HG03066 (cell line): ENCODE measurements around the gene TAB3.

Source experiments
- ATAC-seq: cut with Tn5 transposase; IDR thresholded peaks from one replicate; pipeline ENCODE4 v1.9.1; 2021; ENCODE audit warnings: low read depth; ENCODE audit not compliant: unreplicated experiment

TAB3 gene

DNA sequence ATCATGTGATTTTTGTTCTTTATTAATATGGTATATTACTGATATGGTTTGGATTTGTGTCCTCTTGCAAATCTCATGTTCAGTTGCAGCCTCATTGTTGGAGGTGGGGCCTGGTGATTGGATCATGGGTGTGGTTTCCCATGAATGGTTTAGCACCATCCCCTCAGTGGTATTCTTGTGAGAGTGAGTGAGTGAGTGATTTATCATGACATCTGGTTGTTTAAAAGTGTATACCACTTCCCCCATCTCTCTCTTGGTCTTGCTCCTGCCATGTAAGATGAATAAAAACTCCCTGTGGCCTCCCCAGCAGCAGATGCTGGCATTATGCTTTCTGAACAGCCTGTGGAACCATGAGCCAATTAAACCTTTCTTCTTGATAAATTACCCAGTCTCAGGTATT lies 111.5 kb downstream of the TAB3 start:
- no peak for ATAC-seq
